H1 (cell line): ENCODE measurements around the gene XCL1. TPM values are rescaled to one million over a fixed set of nuclear protein-coding genes. Genes with fewer than 3 reads are reported as not detected.

Source experiments
- CTCF ChIA-PET: fragments of 300-600 bp; sonication (Branson Sonifier 250); formaldehyde crosslinking; loops from one replicate; lab custom pipeline; 2021; ENCODE audit not compliant: partially characterized antibody; lab: Charles Lee
- POLR2A ChIA-PET: fragments of 300-600 bp; sonication (Branson Sonifier 250); formaldehyde crosslinking; loops from one replicate; lab custom pipeline; 2021; ENCODE audit warnings: inconsistent platforms; ENCODE audit not compliant: partially characterized antibody; lab: Charles Lee
- DNase-seq, 2 experiments: peaks; one replicate each; pipeline versions ENCODE4 v3.0.0 to v3.0.0-alpha.2; 2010 to 2022; ENCODE audit warnings: low spot score in 2 of 2, low read depth in 1 of 2, mixed read lengths in 1 of 2
- FAIRE-seq: peaks from 2 replicates; lab custom pipeline; 2011; peaks lifted over from hg19 to GRCh38; lab: Jason Lieb, UNC
- H2AFZ ChIP-seq: 2 replicates; pipeline ENCODE4 v1.8.1; 2012; ENCODE audit warnings: low read length, inconsistent platforms
- H2AK5ac ChIP-seq: 2 replicates; pipeline ENCODE4 v1.6.1; 2013; ENCODE audit warnings: low read depth, low read length
- H2BK120ac ChIP-seq: replicated peaks from 2 replicates; pipeline ENCODE3; 2013; ENCODE audit warnings: low read depth, low read length, inconsistent platforms
- H2BK12ac ChIP-seq: 2 replicates; pipeline ENCODE4 v1.6.1; 2013; ENCODE audit warnings: low read depth, low read length
- H2BK15ac ChIP-seq: 2 replicates; pipeline ENCODE4 v1.6.1; 2013; ENCODE audit warnings: low read length
- H2BK20ac ChIP-seq: 2 replicates; pipeline ENCODE4 v1.6.1; 2013; ENCODE audit warnings: low read length
- H2BK5ac ChIP-seq: 2 replicates; pipeline ENCODE4 v1.6.1; 2013; ENCODE audit warnings: low read depth, low read length
- H3K14ac ChIP-seq: 2 replicates; pipeline ENCODE4 v1.6.1; 2013; ENCODE audit warnings: inconsistent platforms; ENCODE audit not compliant: insufficient read length
- H3K18ac ChIP-seq: 2 replicates; pipeline ENCODE4 v1.6.1; 2013; ENCODE audit warnings: low read length; ENCODE audit errors: extremely low read depth
- H3K23ac ChIP-seq: 2 replicates; pipeline ENCODE4 v1.6.1; 2013; ENCODE audit warnings: inconsistent platforms; ENCODE audit not compliant: insufficient read length
- H3K23me2 ChIP-seq: 2 replicates; pipeline ENCODE4 v1.6.1; 2013; ENCODE audit warnings: low read depth, low read length
- H3K27ac ChIP-seq: 2 replicates; pipeline ENCODE4 v1.6.1; 2011; ENCODE audit warnings: low read depth, low read length, inconsistent platforms
- H3K27me3 ChIP-seq, 4 experiments: replicated peaks in 1 of 4; 1 replicate in 1 of 4; 2 replicates in 3 of 4; pipeline versions ENCODE4 v1.6.1 to v1.8.1; 2011 to 2013; ENCODE audit warnings: low read length in 3 of 4, mild to moderate bottlenecking in 3 of 4, inconsistent platforms in 2 of 4, mixed read lengths in 2 of 4, moderate library complexity in 1 of 4; ENCODE audit not compliant: control insufficient read depth in 3 of 4, insufficient read depth in 3 of 4; ENCODE audit errors: extremely low read depth in 1 of 4
- H3K36me3 ChIP-seq, 4 experiments: 2 replicates each; pipeline versions ENCODE4 v1.6.1 to v1.8.1; 2011 to 2013; ENCODE audit warnings: mild to moderate bottlenecking in 4 of 4, low read length in 3 of 4, moderate library complexity in 2 of 4, control low read depth in 1 of 4, inconsistent platforms in 1 of 4; ENCODE audit not compliant: insufficient read depth in 4 of 4, control insufficient read depth in 2 of 4
- H3K4ac ChIP-seq: replicated peaks from 2 replicates; pipeline ENCODE3; 2013; ENCODE audit warnings: low read length, low read depth, mixed read lengths, inconsistent platforms; ENCODE audit not compliant: insufficient read length
- H3K4me1 ChIP-seq, 4 experiments: replicated peaks in 1 of 4; 1 replicate in 1 of 4; 2 replicates in 3 of 4; pipeline versions ENCODE4 v1.6.1 to v1.8.1; 2011 to 2013; ENCODE audit warnings: low read length in 3 of 4, inconsistent platforms in 2 of 4, mixed read lengths in 1 of 4; ENCODE audit not compliant: insufficient read depth in 4 of 4, control insufficient read depth in 3 of 4
- H3K4me2 ChIP-seq, 2 experiments: 2 replicates each; pipeline versions ENCODE4 v1.6.1 to v1.8.1; 2011 to 2013; ENCODE audit warnings: low read depth in 2 of 2, low read length in 2 of 2, control low read depth in 1 of 2, inconsistent platforms in 1 of 2, mild to moderate bottlenecking in 1 of 2; ENCODE audit not compliant: insufficient read depth in 1 of 2
- H3K4me3 ChIP-seq, 4 experiments: fragments of 200-600, 300-600 bp in 1 of 4; sonication (generic), shearing (Covaris generic), sonication (Bioruptor Twin) in 1 of 4; 2 replicates each; pipeline versions ENCODE4 v1.5.1 to v1.8.1; 2011 to 2016; ENCODE audit warnings: low read length in 4 of 4, low read depth in 3 of 4, control low read depth in 2 of 4, inconsistent platforms in 2 of 4, mild to moderate bottlenecking in 2 of 4, mixed read lengths in 1 of 4, moderate library complexity in 1 of 4; ENCODE audit not compliant: insufficient read depth in 2 of 4; ENCODE audit errors: extremely low read depth in 1 of 4
- H3K56ac ChIP-seq: replicated peaks from 2 replicates; pipeline ENCODE3; 2013; ENCODE audit warnings: low read depth, mild to moderate bottlenecking, mixed read lengths, low read length, inconsistent platforms; ENCODE audit not compliant: insufficient read length
- H3K79me1 ChIP-seq: 2 replicates; pipeline ENCODE4 v1.6.1; 2013; ENCODE audit warnings: low read depth, low read length, control low read depth
- H3K79me2 ChIP-seq, 2 experiments: 2 replicates each; pipeline versions ENCODE4 v1.6.1 to v1.8.1; 2012 to 2013; ENCODE audit warnings: low read length in 2 of 2, mild to moderate bottlenecking in 2 of 2, inconsistent platforms in 1 of 2; ENCODE audit not compliant: insufficient read depth in 2 of 2, control insufficient read depth in 1 of 2
- H3K9ac ChIP-seq, 4 experiments: replicated peaks in 1 of 4; 1 replicate in 1 of 4; 2 replicates in 3 of 4; pipeline versions ENCODE4 v1.6.1 to v1.8.1; 2011 to 2013; ENCODE audit warnings: low read depth in 3 of 4, low read length in 3 of 4, control low read depth in 2 of 4, mild to moderate bottlenecking in 2 of 4, moderate library complexity in 2 of 4, inconsistent platforms in 1 of 4; ENCODE audit errors: extremely low read depth in 1 of 4
- H3K9me3 ChIP-seq, 2 experiments: 2 replicates each; pipeline versions ENCODE4 v1.6.1 to v1.8.1; 2012 to 2013; ENCODE audit warnings: mild to moderate bottlenecking in 2 of 2, moderate library complexity in 2 of 2, control low read depth in 1 of 2, inconsistent platforms in 1 of 2, low read depth in 1 of 2, low read length in 1 of 2, mixed read lengths in 1 of 2; ENCODE audit not compliant: insufficient read depth in 2 of 2
- H4K20me1 ChIP-seq, 2 experiments: replicated peaks in 1 of 2; 2 replicates each; pipeline versions ENCODE3 to v1.8.1; 2011 to 2013; ENCODE audit warnings: inconsistent platforms in 2 of 2, low read length in 2 of 2, mild to moderate bottlenecking in 1 of 2; ENCODE audit not compliant: insufficient read depth in 2 of 2, control insufficient read depth in 1 of 2
- H4K5ac ChIP-seq: 2 replicates; pipeline ENCODE4 v1.6.1; 2013; ENCODE audit warnings: low read length, low read depth, mixed read lengths, inconsistent platforms; ENCODE audit not compliant: insufficient read length
- H4K8ac ChIP-seq: 2 replicates; pipeline ENCODE4 v1.8.0; 2013; ENCODE audit warnings: mild to moderate bottlenecking, moderate library complexity, low read length, inconsistent platforms; ENCODE audit not compliant: insufficient read depth; ENCODE audit errors: extremely low read depth
- H4K91ac ChIP-seq: replicated peaks from 2 replicates; pipeline ENCODE3; 2013; ENCODE audit warnings: low read length, mixed read lengths, inconsistent platforms; ENCODE audit not compliant: insufficient read length
- EGR1 ChIP-seq: IDR thresholded peaks from 2 replicates; pipeline ENCODE4 v1.6.1; 2011; ENCODE audit warnings: low read depth, low read length, borderline replicate concordance
- POLR2A ChIP-seq, 2 experiments: IDR thresholded peaks; 1 replicate in 1 of 2; 2 replicates in 1 of 2; pipeline ENCODE4 v1.6.1; 2011; ENCODE audit warnings: low read depth in 2 of 2, low read length in 2 of 2, mild to moderate bottlenecking in 2 of 2; ENCODE audit errors: control extremely low read depth in 1 of 2
- SIX5 ChIP-seq: IDR thresholded peaks from 2 replicates; pipeline ENCODE4 v1.6.1; 2011; ENCODE audit warnings: mild to moderate bottlenecking, low read depth, low read length
- YY1 ChIP-seq: IDR thresholded peaks from 2 replicates; pipeline ENCODE4 v1.6.1; 2011; ENCODE audit warnings: low read depth, mild to moderate bottlenecking, low read length
- ZNF274 ChIP-seq: IDR thresholded peaks from 2 replicates; pipeline ENCODE4 v1.7.0; 2012; ENCODE audit warnings: low read length, borderline replicate concordance; ENCODE audit errors: extremely low read depth
- WGBS, 2 experiments: shearing (Covaris generic) in 1 of 2; methylation state at CpG; one replicate each; pipeline versions ENCODE4 v1.1.6 to v1.1.7; 2013 to 2015; ENCODE audit warnings: low lambda C conversion rate in 2 of 2, mixed read lengths in 2 of 2, inconsistent platforms in 1 of 2, low coverage in 1 of 2, missing lambda C conversion rate in 1 of 2; ENCODE audit not compliant: insufficient replicate concordance in 2 of 2, insufficient coverage in 1 of 2, insufficient read length in 1 of 2; ENCODE audit errors: extremely low coverage in 1 of 2, missing lambda C conversion rate in 1 of 2; 5-methylcytosine and 5-hydroxymethylcytosine counted together
- polyA plus RNA-seq, 7 experiments: library from polyadenylated mRNA; depleted of rRNA in 3 of 7; stranded (reverse) in 5 of 7; unstranded in 2 of 7; fragments of >200 nt in 5 of 7; fragments of 200-250 nt in 2 of 7; gene quantifications; 1 replicate in 5 of 7; 2 replicates in 1 of 7; 4 replicates in 1 of 7; pipeline versions ENCODE4 v1.2.1 to v1.2.3, GENCODE V29; 2011 to 2013; ENCODE audit warnings: missing spikeins in 2 of 7, mixed read lengths in 2 of 7
- total RNA-seq: library from RNA; stranded (reverse); fragmentation: NEBNext Ultra II Directional; extraction: Animal tissue kit (Norgen Biotek cat#: 25700); gene quantifications from 2 replicates; pipeline ENCODE4 v1.2.1, GENCODE V29; 2021
- TF ChIP-seq, protein P1 (sequence below): IDR thresholded peaks from 2 replicates; pipeline ENCODE4 v1.6.1; 2012; ENCODE audit warnings: inconsistent platforms

The XCL1 gene
- total and polyA plus RNA-seq, 2 of the 8 experiments (the other 6 are each of a cell fraction or from before 2014, with no cell fraction given) = 0.39 to 0.63 TPM

DNA sequence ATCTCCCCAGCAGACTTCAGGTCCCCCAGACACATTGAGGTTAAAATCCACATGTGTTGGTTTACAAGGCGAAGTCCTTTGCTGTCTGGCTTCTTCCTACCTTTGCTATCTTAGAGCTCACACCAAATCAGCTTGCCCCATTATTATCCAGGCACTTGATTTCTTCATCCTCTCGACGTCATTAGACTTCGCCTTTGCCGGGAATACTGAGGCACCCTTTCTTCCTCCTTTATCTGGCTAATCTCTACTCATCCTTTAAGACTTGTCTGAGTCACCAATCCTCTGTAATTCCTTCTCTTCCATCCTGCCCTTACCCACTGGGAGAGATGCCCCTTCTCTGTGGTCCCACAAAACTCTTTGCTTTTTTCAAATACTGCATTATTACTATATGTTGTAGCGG lies 23.4 kb upstream of the XCL1 start:
- Histone ChIP-seq H3K18ac (no peak overlapping the region), H2AFZ (no peak overlapping the region), H3K23ac (no peak overlapping the region), H3K9me3 (no peaks in the 10 kb centered on the region), H3K56ac (no peak overlapping the region), H3K4ac (no peak overlapping the region), H2BK120ac (no peak overlapping the region), H2BK5ac (no peak overlapping the region), H3K27me3 (no peaks in the 10 kb centered on the region), H4K8ac (no peak overlapping the region), H3K36me3 (no peaks in the 10 kb centered on the region), H3K79me2 (no peaks in the 10 kb centered on the region), H3K23me2 (no peaks in the 10 kb centered on the region), H3K79me1 (no peaks in the 10 kb centered on the region), H2AK5ac (no peak overlapping the region), H2BK15ac (no peak overlapping the region), H3K4me1 (no peaks in the 10 kb centered on the region; a peak in 1 of 7 replicates), H3K4me2 (no peak overlapping the region), H4K20me1 (no peaks in the 10 kb centered on the region), H2BK20ac (no peak overlapping the region), H3K4me3 (no peak overlapping the region), H3K9ac (no peak overlapping the region), H4K91ac (no peak overlapping the region), H4K5ac (no peak overlapping the region), H3K27ac (no peak overlapping the region), H3K14ac (no peak overlapping the region), H2BK12ac (no peak overlapping the region)
- 90% methylated on average over 6 of the region's 6 CpGs; no CpG with 5 or more reads in 1 of the 2 experiments for WGBS, 2 experiments
- DNase-seq (no peak), FAIRE-seq (no peak)
- POLR2A ChIA-PET = no interaction called here
- CTCF ChIA-PET = interaction anchor here (1.1 to 1.4 kb wide), 2 partner anchors 114 to 210 kb away, joined by 3 to 4 read pairs; no protein-coding TSS in a partner anchor
- TF ChIP-seq YY1 (no peak), EGR1 (no peak), POLR2A (IDR thresholded peaks at IDR 0.05; ENCODE audit: control extremely low read depth in 1 of 2, low read depth in 2 of 2, low read length in 2 of 2) (no peak), ZNF274 (no peak), SIX5 (no peak)
- TF ChIP-seq, protein P1, sequence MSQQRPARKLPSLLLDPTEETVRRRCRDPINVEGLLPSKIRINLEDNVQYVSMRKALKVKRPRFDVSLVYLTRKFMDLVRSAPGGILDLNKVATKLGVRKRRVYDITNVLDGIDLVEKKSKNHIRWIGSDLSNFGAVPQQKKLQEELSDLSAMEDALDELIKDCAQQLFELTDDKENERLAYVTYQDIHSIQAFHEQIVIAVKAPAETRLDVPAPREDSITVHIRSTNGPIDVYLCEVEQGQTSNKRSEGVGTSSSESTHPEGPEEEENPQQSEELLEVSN = no peak
